ENCODE data around the gene RIMBP3C. TPM values are rescaled to one million over a fixed set of nuclear protein-coding genes. Genes with fewer than 3 reads are reported as not detected.
"Not testable (repeated sequence)": the region's sequence is repeated elsewhere in the genome, so short reads cannot be mapped to it uniquely, and the experiment has no call there.

The RIMBP3C gene
- total RNA-seq, 2 experiments from 2014 or later = 0.92 TPM; not detected in 1

DNA sequence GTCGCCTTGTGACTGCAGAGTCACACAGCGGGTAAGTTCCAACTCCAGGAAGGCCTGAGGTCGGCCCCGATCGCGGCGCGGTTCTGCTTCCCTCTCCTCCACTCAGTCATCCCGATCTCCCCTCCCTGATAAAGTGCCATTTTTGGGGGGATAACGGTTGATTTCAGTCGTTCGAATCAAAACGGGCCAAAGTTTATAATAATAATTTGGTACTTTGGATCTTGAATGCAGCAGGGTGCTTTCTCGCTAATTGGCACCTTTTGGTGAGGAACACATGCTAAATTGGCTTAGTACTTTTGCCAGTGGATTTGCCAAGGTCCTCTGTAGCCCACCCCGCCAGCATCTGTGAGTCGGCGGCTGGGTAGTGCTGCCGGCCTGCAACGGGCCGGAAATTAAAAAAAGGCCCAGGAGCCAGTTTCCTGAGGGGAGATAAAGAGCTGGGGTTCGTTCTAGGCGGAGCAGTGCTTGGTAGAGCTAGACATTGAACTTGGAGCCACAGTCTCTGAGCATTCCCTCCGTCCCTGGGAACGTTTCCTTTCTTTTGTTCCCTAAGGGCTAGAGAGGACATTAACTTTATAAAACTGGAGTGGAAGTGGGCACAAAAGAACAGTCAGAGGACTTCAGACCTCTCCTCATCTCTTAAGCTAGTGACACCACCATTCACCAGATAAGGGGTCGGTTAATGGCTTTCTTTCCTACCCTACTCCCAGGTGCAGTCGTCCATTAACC is 17.2 kb upstream of the RIMBP3C start:
- Mint-ChIP-seq H3K4me3 (peak overlapping the region; percentile 95), H3K9me3 (no peaks in the 10 kb centered on the region), H3K27me3 (no peaks in the 10 kb centered on the region), H3K4me1 (peaks cover 50% of the 10 kb centered on the region), H3K36me3 (ENCODE audit: low read depth) (peaks cover 14% of the 10 kb centered on the region), H3K27ac (peak overlapping the region; percentile 91)
- ChIA-PET POLR2A (no interaction called here), CTCF (interaction anchor here (0.8 to 1.5 kb wide), 3 partner anchors 60 to 120 kb away, joined by 3 to 6 read pairs (median 3); partner anchors contain the start of gene YDJC)
- peak; percentile 30 for DNase-seq

DNA sequence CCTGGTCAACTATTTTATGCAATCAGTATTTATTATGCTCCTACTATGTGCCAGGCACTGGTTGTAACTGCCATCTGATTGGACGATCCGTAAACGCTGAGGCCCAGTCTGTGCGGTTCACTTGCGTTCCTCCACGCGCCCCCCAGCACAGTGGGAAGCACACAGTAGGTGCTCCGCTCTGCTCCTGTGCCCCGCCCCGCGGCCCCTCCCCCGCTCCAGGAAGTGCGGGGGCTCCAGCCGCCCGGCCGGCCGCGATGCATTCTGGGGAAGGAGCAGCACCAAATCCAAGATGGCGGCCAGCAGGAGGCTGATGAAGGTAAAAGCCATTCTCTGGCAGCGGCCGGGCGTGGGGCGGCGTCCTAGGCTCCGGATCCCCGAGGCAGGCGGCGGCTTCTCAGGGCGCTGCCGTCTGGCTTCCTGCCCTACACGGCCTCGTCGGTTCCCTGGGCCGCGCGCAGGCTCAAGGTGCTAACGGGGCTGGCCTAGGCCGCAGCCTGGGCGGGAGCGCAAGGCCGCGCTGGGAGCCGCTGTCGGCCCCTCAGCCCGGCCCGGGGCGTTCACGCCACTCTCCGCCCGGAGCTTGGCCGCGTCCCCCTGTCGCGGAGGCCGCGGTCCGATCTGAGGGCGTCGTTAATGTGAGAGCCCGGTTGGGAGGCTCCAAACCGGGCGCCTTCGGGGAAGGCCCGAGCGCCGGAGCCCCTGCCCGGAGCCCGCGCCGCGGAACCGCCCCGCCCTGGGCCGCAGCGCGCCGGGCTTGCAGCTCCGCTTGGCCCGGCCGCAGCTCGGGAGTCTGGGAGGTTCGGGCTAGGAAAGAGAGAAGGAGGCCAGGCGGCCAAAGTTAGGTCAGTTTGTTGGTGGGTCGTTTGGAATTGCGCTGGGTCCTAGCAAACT is 16.4 kb upstream of the RIMBP3C start, which contains the start of gene UBE2L3:
Gene UBE2L3, plus strand, starts transcription at position 259 of the 891 bp plus-strand sequence. Its CDS starts 31 bp downstream, at position 290.
- Mint-ChIP-seq H3K4me1 (peaks cover 43% of the 10 kb centered on the region), H3K9me3 (no peaks in the 10 kb centered on the region), H3K27ac (peak within 1 kb of the TSS; percentile 91), H3K27me3 (no peaks in the 10 kb centered on the region), H3K36me3 (ENCODE audit: low read depth) (peaks cover 11% of the 10 kb centered on the region), H3K4me3 (peak within 1 kb of the TSS; percentile 95)
- peak; percentile 87 for DNase-seq
- CTCF ChIA-PET = interaction anchor here (0.8 to 1.5 kb wide), 2 partner anchors 61 to 119 kb away, joined by 3 read pairs; no protein-coding TSS in a partner anchor
- POLR2A ChIA-PET = interaction anchor here (0.8 kb wide), 1 partner anchor 1726 kb away, joined by 3 read pairs; no protein-coding TSS in a partner anchor

DNA sequence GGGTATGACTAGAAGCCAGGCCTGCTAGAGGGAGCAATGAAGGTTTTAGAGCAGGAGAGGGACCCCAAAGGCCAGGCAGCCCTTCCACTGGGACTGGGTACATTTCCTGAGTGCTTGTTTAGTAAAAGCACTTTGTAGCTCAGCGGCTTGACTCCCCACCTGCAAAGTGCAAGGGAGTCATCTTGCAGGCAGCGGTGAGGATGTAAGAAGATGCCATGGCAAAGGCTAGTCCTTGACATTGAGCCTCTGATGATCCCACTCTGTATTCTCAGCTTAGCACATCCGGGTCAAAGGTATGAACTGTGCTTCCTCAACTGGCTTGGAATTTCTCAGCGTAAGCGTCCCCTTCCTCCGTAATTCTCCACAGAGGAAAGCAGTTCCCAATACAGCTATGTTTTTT is 13.2 kb upstream of the RIMBP3C start:
- H3K4me1 Mint-ChIP-seq = peaks cover 12% of the 10 kb centered on the region

GRCh38 chr22:21563912-21564311 is 12.7 kb upstream of the RIMBP3C start:
- CTCF ChIA-PET = interaction anchor here (1.2 to 2.3 kb wide), 2 partner anchors 10 to 79 kb away, joined by 4 to 7 read pairs; partner anchors contain the start of gene SDF2L1
- POLR2A ChIA-PET = no interaction called here
- no peaks in the 10 kb centered on the region for H3K36me3 Mint-ChIP-seq (ENCODE audit: low read depth)
- peaks cover 10% of the 10 kb centered on the region for H3K4me1 Mint-ChIP-seq
- no peak overlapping the region for H3K4me3 Mint-ChIP-seq
- H3K9me3 Mint-ChIP-seq = no peaks in the 10 kb centered on the region
- DNase-seq = no peak
- peaks cover 2% of the 10 kb centered on the region for H3K27me3 Mint-ChIP-seq
- no peak overlapping the region for H3K27ac Mint-ChIP-seq

More for the DNA sequence above, 13.2 kb upstream of the RIMBP3C start:
- Mint-ChIP-seq H3K4me3 (no peak overlapping the region), H3K27ac (no peak overlapping the region), H3K27me3 (peaks cover 2% of the 10 kb centered on the region), H3K9me3 (no peaks in the 10 kb centered on the region), H3K36me3 (ENCODE audit: low read depth) (peaks cover 2% of the 10 kb centered on the region)
- no peak for DNase-seq
- CTCF ChIA-PET = interaction anchor here (1.2 to 2.3 kb wide), 2 partner anchors 9 to 78 kb away, joined by 4 to 7 read pairs; partner anchors contain the start of gene SDF2L1
- POLR2A ChIA-PET = no interaction called here

- H3K4me1 Mint-ChIP-seq; H3K27ac Mint-ChIP-seq; H3K9me3 Mint-ChIP-seq; H3K36me3 Mint-ChIP-seq (ENCODE audit: low read depth); H3K27me3 Mint-ChIP-seq; H3K4me3 Mint-ChIP-seq; POLR2A ChIA-PET; CTCF ChIA-PET; DNase-seq: not testable (repeated sequence)
These were observed 9.4 kb upstream of the RIMBP3C start for GRCh38 chr22:21560657-21561056.

DNA sequence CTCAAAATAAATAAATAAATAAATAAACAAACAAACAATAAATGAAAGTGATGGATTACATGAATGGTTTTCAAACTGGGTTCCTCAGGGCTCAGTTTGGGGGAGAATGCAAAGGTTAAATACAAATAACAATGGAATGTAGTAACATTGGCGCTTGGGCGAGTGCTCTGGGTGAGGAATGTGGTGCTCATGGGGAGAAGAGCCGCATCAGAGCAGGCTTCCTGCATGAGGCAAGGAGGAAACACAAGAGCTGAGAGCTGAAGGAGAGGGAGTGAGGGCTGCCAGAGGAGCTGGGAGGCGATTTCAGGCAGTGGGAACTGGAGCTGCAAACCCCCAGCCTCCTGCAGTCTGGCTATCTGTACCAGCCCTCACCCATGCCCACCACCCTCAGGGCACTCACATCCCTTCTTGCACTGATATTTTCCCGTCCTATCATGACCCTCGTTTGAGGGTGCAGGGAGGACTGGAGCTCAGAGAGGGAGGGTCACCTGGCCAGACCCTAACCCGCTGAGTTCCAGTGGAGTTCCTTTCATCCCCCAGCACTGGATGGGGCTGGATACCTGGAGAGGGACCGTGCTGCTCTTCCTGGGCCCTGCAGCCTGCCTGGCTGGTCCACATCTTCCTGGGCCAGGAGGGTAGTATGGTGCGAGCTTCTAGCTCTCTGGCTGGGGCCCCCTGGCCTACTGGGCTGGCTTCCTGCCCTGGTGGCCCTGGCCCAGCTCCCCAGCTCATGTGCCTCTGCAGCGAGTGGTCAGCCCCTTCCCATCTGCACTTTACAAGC is 8.3 kb upstream of the RIMBP3C start:
- H3K4me3 Mint-ChIP-seq; DNase-seq; POLR2A ChIA-PET; CTCF ChIA-PET; H3K9me3 Mint-ChIP-seq; H3K27ac Mint-ChIP-seq; H3K4me1 Mint-ChIP-seq; H3K36me3 Mint-ChIP-seq (ENCODE audit: low read depth); H3K27me3 Mint-ChIP-seq: not testable (repeated sequence)

DNA sequence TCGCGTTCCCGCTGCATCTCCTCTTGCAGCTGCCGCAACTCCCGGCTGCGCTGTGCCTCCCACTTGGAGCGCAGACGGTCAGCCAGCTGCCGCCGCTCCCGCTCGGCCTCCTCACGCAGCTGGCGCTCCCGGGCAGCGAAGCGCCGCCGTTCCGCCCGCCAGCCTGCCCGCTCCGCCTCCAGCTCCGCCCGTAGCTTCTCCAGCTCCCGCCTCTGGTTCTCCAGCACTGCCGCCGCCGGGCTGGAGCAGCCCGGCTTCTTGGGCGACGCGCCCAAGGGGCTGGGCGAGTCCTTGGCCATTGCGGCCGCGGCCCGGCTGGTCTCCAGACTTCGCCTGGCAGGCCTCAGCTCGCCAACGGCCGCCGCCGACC is 598 bp downstream of the RIMBP3C start:
- H3K27me3 Mint-ChIP-seq; DNase-seq; H3K36me3 Mint-ChIP-seq (ENCODE audit: low read depth); POLR2A ChIA-PET; H3K4me1 Mint-ChIP-seq; H3K4me3 Mint-ChIP-seq; H3K27ac Mint-ChIP-seq; H3K9me3 Mint-ChIP-seq; CTCF ChIA-PET: not testable (repeated sequence)

DNA sequence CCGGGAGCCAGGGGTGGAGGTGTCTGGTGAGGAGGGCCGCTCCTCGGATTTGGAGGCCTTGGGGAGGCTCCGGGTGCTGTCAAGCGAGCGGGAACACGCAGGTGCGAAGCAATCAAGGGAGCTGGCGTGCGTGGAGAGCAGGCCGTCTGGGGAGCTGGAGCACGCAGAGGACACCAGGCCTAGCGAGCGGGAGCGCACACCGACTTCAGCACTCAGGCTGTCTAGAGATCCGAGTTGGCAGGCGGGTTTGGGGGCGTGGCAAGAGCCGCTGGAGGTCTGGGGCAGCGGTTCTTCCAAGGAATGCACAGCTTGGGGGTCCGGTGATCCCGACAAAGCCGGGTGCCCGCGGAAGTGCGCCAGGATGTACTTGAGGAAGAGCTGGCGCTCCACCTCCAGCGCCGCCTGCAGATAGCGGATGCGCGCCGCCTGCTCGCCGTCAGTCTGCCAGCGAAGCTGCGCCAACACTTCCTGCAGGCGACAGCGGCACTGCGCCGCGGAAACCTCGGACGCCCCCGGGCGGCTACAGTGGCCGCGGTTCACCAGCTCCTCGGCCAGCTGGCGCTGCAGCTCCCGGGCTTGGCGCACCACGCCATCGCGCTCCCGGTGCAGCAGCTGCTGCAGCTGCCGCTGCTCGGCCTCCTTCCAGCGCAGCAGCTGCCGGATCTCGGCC is 1.1 kb downstream of the RIMBP3C start:
- CTCF ChIA-PET; H3K27me3 Mint-ChIP-seq; H3K36me3 Mint-ChIP-seq (ENCODE audit: low read depth); POLR2A ChIA-PET; H3K9me3 Mint-ChIP-seq; H3K4me1 Mint-ChIP-seq; H3K27ac Mint-ChIP-seq; DNase-seq; H3K4me3 Mint-ChIP-seq: not testable (repeated sequence)

DNA sequence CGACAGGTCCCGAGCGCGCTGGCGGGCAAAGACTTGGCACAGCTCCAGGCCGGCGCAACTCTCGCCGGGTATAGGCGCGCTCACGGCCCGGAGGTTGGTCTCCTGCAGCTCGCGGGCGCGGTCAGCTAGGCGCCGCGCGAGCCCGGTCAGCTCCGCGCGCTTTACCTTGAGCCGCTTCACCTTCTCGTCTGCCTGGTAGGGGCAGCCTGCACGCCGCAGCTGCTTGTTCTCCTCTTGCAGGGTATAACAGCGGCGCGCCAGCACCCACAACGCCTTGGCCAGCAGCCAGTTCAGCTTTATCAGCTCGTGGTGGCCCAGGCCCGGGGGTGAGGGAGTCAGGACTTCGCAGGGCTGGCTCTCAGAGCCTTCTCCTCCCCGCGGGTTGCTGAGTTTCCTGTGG is 1.7 kb downstream of the RIMBP3C start:
- H3K9me3 Mint-ChIP-seq; H3K27me3 Mint-ChIP-seq; DNase-seq; H3K4me1 Mint-ChIP-seq; H3K27ac Mint-ChIP-seq; POLR2A ChIA-PET; H3K4me3 Mint-ChIP-seq; CTCF ChIA-PET; H3K36me3 Mint-ChIP-seq (ENCODE audit: low read depth): not testable (repeated sequence)

- H3K9me3 Mint-ChIP-seq; POLR2A ChIA-PET; CTCF ChIA-PET; H3K4me3 Mint-ChIP-seq; H3K27ac Mint-ChIP-seq; DNase-seq; H3K36me3 Mint-ChIP-seq (ENCODE audit: low read depth); H3K4me1 Mint-ChIP-seq; H3K27me3 Mint-ChIP-seq: not testable (repeated sequence)
These were observed 6.6 kb downstream of the RIMBP3C start for GRCh38 chr22:21544432-21545322.

GRCh38 chr22:21539862-21540261 is 11.4 kb downstream of the RIMBP3C start:
- H3K27ac Mint-ChIP-seq; H3K36me3 Mint-ChIP-seq (ENCODE audit: low read depth); CTCF ChIA-PET; H3K4me1 Mint-ChIP-seq; H3K27me3 Mint-ChIP-seq; H3K4me3 Mint-ChIP-seq; H3K9me3 Mint-ChIP-seq; POLR2A ChIA-PET; DNase-seq: not testable (repeated sequence)
